WTC11 (cell line): ENCODE measurements around the gene CNNM3. TPM values are rescaled to one million over a fixed set of nuclear protein-coding genes. Genes with fewer than 3 reads are reported as not detected.

Source experiments
- ATAC-seq: fragments of 200-7000 bp; cut with Tn5 transposase; 2 replicates; pipeline ENCODE4 v1.10.0; 2021; ENCODE audit warnings: mild to moderate bottlenecking, moderate library complexity
- CTCF ChIA-PET: fragments of 300-600 bp; sonication (Branson Sonifier 250); formaldehyde crosslinking; loops from one replicate; lab custom pipeline; 2021; ENCODE audit warnings: antibody characterized with exemption; lab: Charles Lee
- POLR2A ChIA-PET: fragments of 350-600 bp; sonication (Branson Sonifier 250); formaldehyde crosslinking; loops from one replicate; lab custom pipeline; 2021; ENCODE audit warnings: antibody characterized with exemption; lab: Charles Lee
- DNase-seq: peaks from one replicate; pipeline ENCODE4 v3.0.0; 2021; ENCODE audit warnings: low spot score
- H3K27ac Mint-ChIP-seq: 2 replicates; pipeline ENCODE4 v1.8.0; 2021; ENCODE audit warnings: mixed read lengths
- H3K27me3 Mint-ChIP-seq: 2 replicates; pipeline ENCODE4 v1.8.0; 2021; ENCODE audit warnings: low read depth, mild to moderate bottlenecking, moderate library complexity, mixed read lengths
- H3K36me3 Mint-ChIP-seq: 2 replicates; pipeline ENCODE4 v1.8.0; 2021; ENCODE audit warnings: mixed read lengths
- H3K4me1 Mint-ChIP-seq: 2 replicates; pipeline ENCODE4 v1.8.0; 2022; ENCODE audit warnings: mixed read lengths
- H3K4me3 Mint-ChIP-seq: 2 replicates; pipeline ENCODE4 v1.8.0; 2021; ENCODE audit warnings: mild to moderate bottlenecking, moderate library complexity, mixed read lengths
- H3K9me3 Mint-ChIP-seq: 2 replicates; pipeline ENCODE4 v1.8.0; 2021; ENCODE audit warnings: mixed read lengths
- CBFB ChIP-seq: sonication (generic); formaldehyde crosslinking; IDR thresholded peaks from 2 replicates; pipeline ENCODE4 v1.8.1; 2022; ENCODE audit warnings: mild to moderate bottlenecking, low read depth, missing genetic modification reagents
- ELF4 ChIP-seq: sonication (generic); formaldehyde crosslinking; IDR thresholded peaks from 2 replicates; pipeline ENCODE4 v1.8.1; 2022; ENCODE audit warnings: low read depth, mild to moderate bottlenecking, moderate library complexity, missing genetic modification reagents
- GABPB1 ChIP-seq: sonication (generic); formaldehyde crosslinking; IDR thresholded peaks from 2 replicates; pipeline ENCODE4 v1.8.1; 2023; ENCODE audit warnings: mild to moderate bottlenecking, missing genetic modification reagents
- GTF2I ChIP-seq: fragments of 250-450 bp; sonication (Bioruptor Pico); conservative IDR thresholded peaks from 2 replicates; pipeline ENCODE4 v1.4.0; 2021; ENCODE audit warnings: mild to moderate bottlenecking
- MYBL2 ChIP-seq: sonication (generic); formaldehyde crosslinking; IDR thresholded peaks from 2 replicates; pipeline ENCODE4 v1.8.1; 2023; ENCODE audit warnings: mild to moderate bottlenecking, moderate library complexity, missing genetic modification reagents
- NR1H2 ChIP-seq: sonication (generic); formaldehyde crosslinking; IDR thresholded peaks from 2 replicates; pipeline ENCODE4 v1.9.0; 2021; ENCODE audit warnings: mild to moderate bottlenecking, moderate library complexity, missing genetic modification reagents
- OVOL2 ChIP-seq: fragments of 250-450 bp; sonication (Bioruptor Pico); IDR thresholded peaks from 2 replicates; pipeline ENCODE4 v1.9.0; 2021; ENCODE audit warnings: mild to moderate bottlenecking, borderline replicate concordance
- PRRX2 ChIP-seq: fragments of 250-450 bp; sonication (Bioruptor Pico); IDR thresholded peaks from 2 replicates; pipeline ENCODE4 v1.8.0; 2021; ENCODE audit warnings: mild to moderate bottlenecking
- ZNF396 ChIP-seq: fragments of 250-450 bp; sonication (Bioruptor Pico); IDR thresholded peaks from 2 replicates; pipeline ENCODE4 v1.8.0; 2021; ENCODE audit warnings: mild to moderate bottlenecking, moderate library complexity, borderline replicate concordance
- ZNF423 ChIP-seq: fragments of 250-450 bp; sonication (Bioruptor Pico); IDR thresholded peaks from 2 replicates; pipeline ENCODE4 v2.1.2; 2022; ENCODE audit warnings: mild to moderate bottlenecking, moderate library complexity
- total RNA-seq: library from RNA; stranded (reverse); gene quantifications from 3 replicates; pipeline ENCODE4 v1.2.3, GENCODE V29; 2021
- TF ChIP-seq, protein P1 (sequence below): fragments of 250-450 bp; sonication (Bioruptor Pico); conservative IDR thresholded peaks from 2 replicates; pipeline ENCODE4 v1.9.0; 2021; ENCODE audit warnings: mild to moderate bottlenecking
- TF ChIP-seq, protein P2 (sequence below): fragments of 250-450 bp; sonication (Bioruptor Pico); IDR thresholded peaks from 2 replicates; pipeline ENCODE4 v1.9.0; 2021; ENCODE audit warnings: mild to moderate bottlenecking
- TF ChIP-seq, protein P3 (sequence below): fragments of 250-450 bp; sonication (Bioruptor Pico); IDR thresholded peaks from 2 replicates; pipeline ENCODE4 v2.1.2; 2022; ENCODE audit warnings: mild to moderate bottlenecking, moderate library complexity
- TF ChIP-seq, protein P4 (sequence below): sonication (generic); formaldehyde crosslinking; IDR thresholded peaks from 2 replicates; pipeline ENCODE4 v1.8.1; 2023; ENCODE audit warnings: mild to moderate bottlenecking, missing genetic modification reagents, moderate library complexity
- TF ChIP-seq, protein P5 (sequence below): fragments of 250-450 bp; sonication (Bioruptor Pico); IDR thresholded peaks from 2 replicates; pipeline ENCODE4 v1.9.0; 2021; ENCODE audit warnings: mild to moderate bottlenecking, borderline replicate concordance
- TF ChIP-seq, protein P6 (sequence below): sonication (generic); formaldehyde crosslinking; IDR thresholded peaks from 2 replicates; pipeline ENCODE4 v1.8.0; 2022; ENCODE audit warnings: mild to moderate bottlenecking, missing genetic modification reagents

CNNM3 gene
- total RNA-seq, 1 experiment from 2014 or later, result 34.9 TPM

DNA sequence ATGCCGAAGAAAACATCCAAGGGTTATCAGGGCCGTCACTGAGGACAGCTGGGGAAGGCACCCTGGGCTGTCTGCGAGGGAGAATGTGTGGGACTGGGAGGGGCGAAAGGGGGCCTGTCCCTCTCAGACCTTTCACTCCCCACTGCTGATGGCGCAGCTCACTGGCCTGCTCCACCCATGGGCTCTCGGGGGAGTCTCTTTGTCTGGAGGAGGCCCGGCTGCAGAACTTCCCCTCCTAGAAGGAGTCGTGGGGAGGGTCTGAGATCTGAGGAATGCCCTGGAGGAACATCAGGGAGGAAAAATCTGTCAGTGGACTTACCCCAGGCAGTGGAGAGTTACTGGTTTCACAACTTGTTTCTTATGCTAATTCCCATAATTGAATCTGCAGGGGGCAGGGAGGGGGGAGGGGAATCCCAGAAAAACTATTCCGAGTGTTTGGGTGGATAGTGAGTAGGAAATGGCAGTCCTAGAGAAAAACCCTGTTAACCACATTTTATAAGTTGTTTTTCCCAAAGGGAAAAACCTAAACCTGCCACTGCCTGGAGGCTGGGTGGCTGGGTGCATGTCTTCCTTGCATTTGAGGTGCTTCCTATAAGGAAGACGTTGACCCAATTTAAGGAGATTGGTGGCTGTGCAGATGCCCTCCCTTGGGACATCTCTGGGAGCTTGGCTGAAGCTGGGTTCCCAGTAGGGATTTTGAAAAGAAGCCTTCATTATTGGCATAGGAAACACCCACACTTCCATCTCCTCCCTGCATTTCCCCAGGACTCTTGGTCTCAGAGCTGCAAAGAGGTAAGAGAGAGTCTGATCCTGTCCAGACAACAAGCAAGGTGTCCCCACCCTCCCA lies 65.5 kb downstream of the CNNM3 start:
- DNase-seq, result no peak
- CTCF ChIA-PET, result interaction anchor here (0.8 to 5.9 kb wide), 11 partner anchors 9 to 69 kb away, joined by 3 to 45 read pairs (median 4); partner anchors contain the start of genes ANKRD39 and CNNM3
- H3K4me1 Mint-ChIP-seq, result peaks cover 41% of the 10 kb centered on the region

DNA sequence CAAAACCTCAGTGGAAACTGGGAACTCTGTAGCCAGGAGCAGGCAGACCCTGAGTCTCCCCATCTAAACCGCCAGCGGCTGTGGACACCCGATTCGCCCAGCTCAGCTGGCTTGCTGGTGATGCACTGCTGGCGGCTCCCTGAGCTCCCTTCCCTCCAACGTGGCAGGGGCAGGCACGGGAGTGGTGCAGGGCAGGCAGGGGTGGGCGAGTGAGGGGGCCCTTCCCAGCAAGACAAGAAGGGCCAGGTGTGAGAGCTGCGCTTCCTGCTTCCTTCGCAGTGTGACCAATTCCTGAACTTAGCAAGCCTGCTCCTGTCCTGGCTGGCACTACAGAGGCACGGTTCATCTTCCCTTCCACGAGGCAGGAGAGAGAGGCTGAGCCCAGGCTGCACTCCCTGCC lies 66.2 kb downstream of the CNNM3 start:
- ATAC-seq, result peak; percentile 27

More for the DNA sequence above, 65.5 kb downstream of the CNNM3 start:
- TF ChIP-seq, protein P1, sequence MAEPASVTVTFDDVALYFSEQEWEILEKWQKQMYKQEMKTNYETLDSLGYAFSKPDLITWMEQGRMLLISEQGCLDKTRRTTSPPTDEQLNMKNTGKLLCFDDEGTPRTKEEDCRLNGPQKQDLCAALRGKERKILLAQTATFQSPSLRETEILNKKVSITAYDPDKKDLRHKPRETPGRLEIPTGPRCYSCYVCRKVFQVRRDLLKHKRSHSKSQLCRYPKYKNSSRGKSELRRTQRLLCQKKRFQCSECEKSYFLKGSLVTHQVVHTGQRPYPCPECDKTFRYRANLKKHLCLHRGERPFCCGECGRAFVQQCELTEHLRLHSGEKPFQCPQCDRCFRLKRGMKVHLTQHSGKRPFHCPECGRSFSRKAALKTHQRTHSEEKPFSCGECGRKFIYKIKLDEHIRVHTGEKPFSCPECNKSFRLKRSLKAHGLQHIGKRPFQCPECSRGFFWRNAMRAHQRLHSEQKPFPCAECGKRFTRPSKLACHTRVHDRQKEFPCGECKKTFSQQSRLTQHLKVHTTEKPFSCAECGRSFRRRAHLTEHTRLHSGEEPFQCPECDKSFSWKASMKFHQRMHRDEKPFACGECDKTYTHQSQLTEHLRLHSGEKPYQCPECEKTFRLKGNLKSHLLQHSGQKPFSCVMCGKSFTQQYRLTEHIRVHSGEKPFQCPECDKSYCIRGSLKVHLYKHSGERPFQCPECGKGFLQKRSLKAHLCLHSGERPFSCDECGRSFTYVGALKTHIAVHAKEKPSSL, result no peak
- TF ChIP-seq ZNF396 (CRISPR knock-in tag), result no peak
- peak; percentile 27; the same call in 1 of the 2 replicates for TF ChIP-seq ZNF423 (CRISPR knock-in tag)
- H3K27me3 Mint-ChIP-seq, result no peaks in the 10 kb centered on the region
- H3K36me3 Mint-ChIP-seq, result no peaks in the 10 kb centered on the region
- peak overlapping the region; percentile 89 for H3K27ac Mint-ChIP-seq
- ATAC-seq, result peak; percentile 63
- peak overlapping the region; percentile 47 for H3K4me3 Mint-ChIP-seq
- H3K9me3 Mint-ChIP-seq, result no peaks in the 10 kb centered on the region
- POLR2A ChIA-PET, result interaction anchor here (0.9 to 1.5 kb wide), 3 partner anchors 12 to 24 kb away, joined by 3 to 4 read pairs (median 3); partner anchors contain the start of gene ANKRD39

DNA sequence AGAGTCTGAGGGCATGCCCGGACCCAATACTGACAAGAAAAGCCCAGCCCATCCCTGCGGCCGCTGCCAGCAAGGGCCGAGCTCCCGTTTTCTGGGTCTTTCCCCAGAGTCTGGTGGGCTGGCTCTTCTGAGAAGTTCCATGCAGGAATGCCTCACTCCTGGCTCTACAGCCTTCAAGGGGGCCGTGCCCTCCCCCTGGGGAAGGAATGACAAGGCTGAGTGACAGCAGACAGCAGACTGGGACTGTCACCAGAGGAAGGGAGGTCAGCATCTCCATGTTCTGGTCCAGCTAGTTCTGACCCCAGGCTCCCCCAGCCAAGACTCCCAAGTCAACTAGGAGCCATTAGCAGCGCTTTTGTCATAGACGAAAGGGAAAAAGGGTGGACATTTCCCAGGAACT lies 66.8 kb downstream of the CNNM3 start:
- CTCF ChIA-PET, result interaction anchor here (0.9 to 5.0 kb wide), 4 partner anchors 14 to 68 kb away, joined by 3 to 37 read pairs (median 4); no protein-coding TSS in a partner anchor
- ATAC-seq (no peak), DNase-seq (no peak)
- no peaks in the 10 kb centered on the region for H3K27me3 Mint-ChIP-seq
- no peaks in the 10 kb centered on the region for H3K9me3 Mint-ChIP-seq
- POLR2A ChIA-PET, result interaction anchor here (1.0 kb wide), 1 partner anchor 15 kb away, joined by 3 read pairs; no protein-coding TSS in a partner anchor
- TF ChIP-seq, protein P2, sequence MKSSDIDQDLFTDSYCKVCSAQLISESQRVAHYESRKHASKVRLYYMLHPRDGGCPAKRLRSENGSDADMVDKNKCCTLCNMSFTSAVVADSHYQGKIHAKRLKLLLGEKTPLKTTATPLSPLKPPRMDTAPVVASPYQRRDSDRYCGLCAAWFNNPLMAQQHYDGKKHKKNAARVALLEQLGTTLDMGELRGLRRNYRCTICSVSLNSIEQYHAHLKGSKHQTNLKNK (CRISPR knock-in tag), result no peak
- TF ChIP-seq GABPB1 (CRISPR knock-in tag), result no peak
- no peak for TF ChIP-seq NR1H2
- TF ChIP-seq, protein P3, sequence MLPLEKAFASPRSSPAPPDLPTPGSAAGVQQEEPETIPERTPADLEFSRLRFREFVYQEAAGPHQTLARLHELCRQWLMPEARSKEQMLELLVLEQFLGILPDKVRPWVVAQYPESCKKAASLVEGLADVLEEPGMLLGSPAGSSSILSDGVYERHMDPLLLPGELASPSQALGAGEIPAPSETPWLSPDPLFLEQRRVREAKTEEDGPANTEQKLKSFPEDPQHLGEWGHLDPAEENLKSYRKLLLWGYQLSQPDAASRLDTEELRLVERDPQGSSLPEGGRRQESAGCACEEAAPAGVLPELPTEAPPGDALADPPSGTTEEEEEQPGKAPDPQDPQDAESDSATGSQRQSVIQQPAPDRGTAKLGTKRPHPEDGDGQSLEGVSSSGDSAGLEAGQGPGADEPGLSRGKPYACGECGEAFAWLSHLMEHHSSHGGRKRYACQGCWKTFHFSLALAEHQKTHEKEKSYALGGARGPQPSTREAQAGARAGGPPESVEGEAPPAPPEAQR, result no peak
- no peak for TF ChIP-seq PRRX2 (CRISPR knock-in tag)
- TF ChIP-seq GTF2I (CRISPR knock-in tag), result no peak
- TF ChIP-seq CBFB (CRISPR knock-in tag), result no peak
- no peak for TF ChIP-seq OVOL2 (CRISPR knock-in tag)
- TF ChIP-seq MYBL2 (CRISPR knock-in tag), result no peak
- no peaks in the 10 kb centered on the region for H3K36me3 Mint-ChIP-seq
- H3K4me1 Mint-ChIP-seq, result peaks cover 39% of the 10 kb centered on the region
- H3K27ac Mint-ChIP-seq, result no peak overlapping the region
- no peak overlapping the region for H3K4me3 Mint-ChIP-seq

More for the DNA sequence above, 66.2 kb downstream of the CNNM3 start:
- CTCF ChIA-PET, result interaction anchor here (0.8 to 5.9 kb wide), 9 partner anchors 9 to 68 kb away, joined by 3 to 45 read pairs (median 4); partner anchors contain the start of genes ANKRD39 and CNNM3
- Mint-ChIP-seq H3K9me3 (no peaks in the 10 kb centered on the region), H3K4me3 (no peak overlapping the region), H3K4me1 (peaks cover 36% of the 10 kb centered on the region), H3K27me3 (no peaks in the 10 kb centered on the region), H3K36me3 (no peaks in the 10 kb centered on the region), H3K27ac (peak overlapping the region; percentile 83; the same call in 1 of the 2 replicates)
- POLR2A ChIA-PET, result interaction anchor here (1.0 kb wide), 1 partner anchor 14 kb away, joined by 3 read pairs; no protein-coding TSS in a partner anchor
- peak; percentile 43 for DNase-seq
- TF ChIP-seq, protein P4, sequence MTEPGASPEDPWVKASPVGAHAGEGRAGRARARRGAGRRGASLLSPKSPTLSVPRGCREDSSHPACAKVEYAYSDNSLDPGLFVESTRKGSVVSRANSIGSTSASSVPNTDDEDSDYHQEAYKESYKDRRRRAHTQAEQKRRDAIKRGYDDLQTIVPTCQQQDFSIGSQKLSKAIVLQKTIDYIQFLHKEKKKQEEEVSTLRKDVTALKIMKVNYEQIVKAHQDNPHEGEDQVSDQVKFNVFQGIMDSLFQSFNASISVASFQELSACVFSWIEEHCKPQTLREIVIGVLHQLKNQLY (CRISPR knock-in tag), result no peak
- TF ChIP-seq, protein P5, sequence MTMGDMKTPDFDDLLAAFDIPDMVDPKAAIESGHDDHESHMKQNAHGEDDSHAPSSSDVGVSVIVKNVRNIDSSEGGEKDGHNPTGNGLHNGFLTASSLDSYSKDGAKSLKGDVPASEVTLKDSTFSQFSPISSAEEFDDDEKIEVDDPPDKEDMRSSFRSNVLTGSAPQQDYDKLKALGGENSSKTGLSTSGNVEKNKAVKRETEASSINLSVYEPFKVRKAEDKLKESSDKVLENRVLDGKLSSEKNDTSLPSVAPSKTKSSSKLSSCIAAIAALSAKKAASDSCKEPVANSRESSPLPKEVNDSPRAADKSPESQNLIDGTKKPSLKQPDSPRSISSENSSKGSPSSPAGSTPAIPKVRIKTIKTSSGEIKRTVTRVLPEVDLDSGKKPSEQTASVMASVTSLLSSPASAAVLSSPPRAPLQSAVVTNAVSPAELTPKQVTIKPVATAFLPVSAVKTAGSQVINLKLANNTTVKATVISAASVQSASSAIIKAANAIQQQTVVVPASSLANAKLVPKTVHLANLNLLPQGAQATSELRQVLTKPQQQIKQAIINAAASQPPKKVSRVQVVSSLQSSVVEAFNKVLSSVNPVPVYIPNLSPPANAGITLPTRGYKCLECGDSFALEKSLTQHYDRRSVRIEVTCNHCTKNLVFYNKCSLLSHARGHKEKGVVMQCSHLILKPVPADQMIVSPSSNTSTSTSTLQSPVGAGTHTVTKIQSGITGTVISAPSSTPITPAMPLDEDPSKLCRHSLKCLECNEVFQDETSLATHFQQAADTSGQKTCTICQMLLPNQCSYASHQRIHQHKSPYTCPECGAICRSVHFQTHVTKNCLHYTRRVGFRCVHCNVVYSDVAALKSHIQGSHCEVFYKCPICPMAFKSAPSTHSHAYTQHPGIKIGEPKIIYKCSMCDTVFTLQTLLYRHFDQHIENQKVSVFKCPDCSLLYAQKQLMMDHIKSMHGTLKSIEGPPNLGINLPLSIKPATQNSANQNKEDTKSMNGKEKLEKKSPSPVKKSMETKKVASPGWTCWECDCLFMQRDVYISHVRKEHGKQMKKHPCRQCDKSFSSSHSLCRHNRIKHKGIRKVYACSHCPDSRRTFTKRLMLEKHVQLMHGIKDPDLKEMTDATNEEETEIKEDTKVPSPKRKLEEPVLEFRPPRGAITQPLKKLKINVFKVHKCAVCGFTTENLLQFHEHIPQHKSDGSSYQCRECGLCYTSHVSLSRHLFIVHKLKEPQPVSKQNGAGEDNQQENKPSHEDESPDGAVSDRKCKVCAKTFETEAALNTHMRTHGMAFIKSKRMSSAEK (CRISPR knock-in tag), result no peak
- TF ChIP-seq ELF4 (CRISPR knock-in tag), result no peak
- TF ChIP-seq, protein P6, sequence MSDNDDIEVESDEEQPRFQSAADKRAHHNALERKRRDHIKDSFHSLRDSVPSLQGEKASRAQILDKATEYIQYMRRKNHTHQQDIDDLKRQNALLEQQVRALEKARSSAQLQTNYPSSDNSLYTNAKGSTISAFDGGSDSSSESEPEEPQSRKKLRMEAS, result peak; percentile 42
